LNCAP (cell line): ENCODE measurements around the gene RET.

ENCODE experiments used
- TF ChIP-seq, protein P1 (sequence below): fragments of 450-650 bp; IDR thresholded peaks from 2 replicates; pipeline ENCODE4 v1.5.1; 2017; ENCODE audit warnings: mild to moderate bottlenecking

RET gene

DNA sequence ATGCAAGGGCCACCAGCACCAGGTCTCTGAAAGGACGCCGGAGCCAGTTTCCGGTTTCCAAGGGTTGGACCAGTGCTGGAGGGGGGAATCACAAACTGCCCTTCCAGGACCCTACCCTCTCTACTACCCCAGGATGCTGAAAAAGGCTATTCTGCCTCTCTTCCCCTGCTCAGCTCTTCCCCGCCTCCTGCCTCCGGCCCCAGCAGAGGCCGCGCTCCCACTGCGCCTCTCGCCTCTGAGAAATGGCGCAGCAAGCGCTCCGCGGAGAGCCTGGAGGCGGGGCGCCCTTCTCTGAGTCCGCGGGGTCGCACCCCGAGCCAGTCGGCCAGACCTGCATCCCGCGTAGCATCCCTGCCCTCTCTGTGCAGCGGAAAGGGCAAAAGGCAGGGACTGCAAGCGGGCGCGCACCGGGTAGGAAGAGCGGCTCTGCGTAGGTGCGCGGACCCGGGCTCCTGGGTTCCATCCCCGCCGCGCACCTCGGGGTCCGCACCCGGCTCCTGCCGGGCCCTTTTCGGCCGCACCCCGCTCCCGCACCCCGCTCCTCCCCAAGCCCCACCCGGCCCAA, 476 bp upstream of the RET start:
- TF ChIP-seq, protein P1, sequence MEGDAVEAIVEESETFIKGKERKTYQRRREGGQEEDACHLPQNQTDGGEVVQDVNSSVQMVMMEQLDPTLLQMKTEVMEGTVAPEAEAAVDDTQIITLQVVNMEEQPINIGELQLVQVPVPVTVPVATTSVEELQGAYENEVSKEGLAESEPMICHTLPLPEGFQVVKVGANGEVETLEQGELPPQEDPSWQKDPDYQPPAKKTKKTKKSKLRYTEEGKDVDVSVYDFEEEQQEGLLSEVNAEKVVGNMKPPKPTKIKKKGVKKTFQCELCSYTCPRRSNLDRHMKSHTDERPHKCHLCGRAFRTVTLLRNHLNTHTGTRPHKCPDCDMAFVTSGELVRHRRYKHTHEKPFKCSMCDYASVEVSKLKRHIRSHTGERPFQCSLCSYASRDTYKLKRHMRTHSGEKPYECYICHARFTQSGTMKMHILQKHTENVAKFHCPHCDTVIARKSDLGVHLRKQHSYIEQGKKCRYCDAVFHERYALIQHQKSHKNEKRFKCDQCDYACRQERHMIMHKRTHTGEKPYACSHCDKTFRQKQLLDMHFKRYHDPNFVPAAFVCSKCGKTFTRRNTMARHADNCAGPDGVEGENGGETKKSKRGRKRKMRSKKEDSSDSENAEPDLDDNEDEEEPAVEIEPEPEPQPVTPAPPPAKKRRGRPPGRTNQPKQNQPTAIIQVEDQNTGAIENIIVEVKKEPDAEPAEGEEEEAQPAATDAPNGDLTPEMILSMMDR, result no peak

DNA sequence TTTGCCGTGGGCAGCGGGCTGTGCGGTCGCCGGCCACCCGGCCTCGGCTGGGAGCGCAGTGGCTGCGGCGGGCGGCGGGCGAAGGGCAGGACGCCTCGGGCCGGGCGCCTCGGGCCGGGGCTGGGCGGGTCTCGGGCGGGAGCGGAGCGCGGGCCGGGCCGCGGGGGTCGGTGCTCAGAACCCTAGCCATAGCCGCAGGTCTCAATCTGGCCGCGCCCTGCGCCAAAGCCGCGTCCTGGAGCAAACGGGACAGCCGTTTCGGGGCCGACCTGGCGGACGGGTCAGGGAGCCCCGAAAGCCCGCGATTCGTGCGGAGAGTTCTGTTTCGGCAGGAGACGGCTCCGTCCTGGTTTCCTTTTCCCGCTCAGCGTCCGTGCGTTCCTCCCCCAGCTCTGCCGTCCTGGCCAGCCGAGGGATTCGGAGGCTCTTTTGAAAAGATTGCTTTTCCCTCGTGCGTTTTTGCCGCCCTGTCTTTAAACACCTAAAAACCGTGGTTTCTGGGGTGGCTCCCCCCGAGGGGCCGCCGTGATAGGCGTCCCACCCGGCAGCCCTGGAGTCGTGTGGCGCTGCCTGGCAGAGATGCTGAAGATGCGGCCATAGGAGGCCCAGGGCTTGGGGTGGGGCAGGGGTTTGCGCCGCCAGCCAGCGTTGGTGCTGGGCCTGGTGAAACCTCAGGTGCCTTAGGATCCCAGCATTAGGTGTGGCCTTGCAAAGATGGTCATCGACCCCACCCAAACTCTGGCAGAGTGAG, 727 bp downstream of the RET start:
- TF ChIP-seq, protein P1, result no peak

DNA sequence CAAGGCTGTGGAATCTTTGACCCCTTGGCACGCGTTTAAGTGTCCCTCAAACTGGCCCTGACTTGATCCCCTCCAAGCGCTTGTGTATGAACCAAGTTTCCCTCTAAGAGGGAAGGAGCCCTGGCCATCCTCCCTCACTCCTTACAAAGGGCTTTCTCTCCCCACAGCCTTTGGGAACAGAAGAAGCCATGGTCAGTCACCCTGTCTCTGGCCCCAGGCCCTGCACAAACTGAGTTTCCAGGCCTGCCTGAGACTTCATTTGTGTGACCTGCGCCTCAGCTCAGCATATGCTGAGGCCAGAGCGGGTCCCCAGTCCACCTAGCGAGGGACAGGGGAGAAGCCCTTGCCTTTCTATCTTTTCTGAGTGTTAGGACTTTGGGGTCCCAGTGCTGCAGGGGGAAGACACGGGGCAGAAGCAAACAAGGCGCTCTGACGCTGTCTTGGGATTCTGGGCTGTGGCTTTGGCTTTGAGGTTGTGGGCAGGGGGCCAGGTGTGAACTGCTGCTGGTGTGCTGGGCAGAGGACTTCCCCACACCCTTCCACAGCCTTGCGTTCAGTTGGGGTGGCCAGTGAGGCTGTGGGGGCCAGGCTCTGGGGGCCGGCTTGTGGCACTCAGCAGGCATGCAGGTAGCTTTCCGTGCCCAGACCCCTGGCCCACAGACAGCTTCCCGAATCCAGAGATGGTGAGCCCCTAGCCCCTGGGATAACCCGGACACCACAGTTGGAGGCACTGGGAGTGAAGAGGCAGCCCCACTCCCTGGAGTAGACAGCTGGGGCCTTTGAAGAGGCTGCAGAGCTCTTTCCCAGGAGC, 1.5 kb downstream of the RET start:
- TF ChIP-seq, protein P1, result no peak

DNA sequence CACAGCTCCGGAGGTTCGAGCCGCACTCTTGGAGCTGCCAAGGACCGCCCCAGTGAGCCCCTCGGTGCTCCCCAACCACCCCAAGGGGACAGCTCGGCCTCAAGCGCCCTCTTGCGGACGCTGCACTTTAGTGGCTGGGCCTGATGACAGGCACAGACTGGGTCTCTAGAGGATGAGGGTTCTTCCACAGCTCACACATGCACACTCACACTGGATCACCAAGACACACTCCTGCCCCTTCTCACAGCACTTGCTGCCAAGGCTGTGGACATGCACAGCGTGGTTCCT, 2.1 kb downstream of the RET start:
- TF ChIP-seq, protein P1, result peak; percentile 77

DNA sequence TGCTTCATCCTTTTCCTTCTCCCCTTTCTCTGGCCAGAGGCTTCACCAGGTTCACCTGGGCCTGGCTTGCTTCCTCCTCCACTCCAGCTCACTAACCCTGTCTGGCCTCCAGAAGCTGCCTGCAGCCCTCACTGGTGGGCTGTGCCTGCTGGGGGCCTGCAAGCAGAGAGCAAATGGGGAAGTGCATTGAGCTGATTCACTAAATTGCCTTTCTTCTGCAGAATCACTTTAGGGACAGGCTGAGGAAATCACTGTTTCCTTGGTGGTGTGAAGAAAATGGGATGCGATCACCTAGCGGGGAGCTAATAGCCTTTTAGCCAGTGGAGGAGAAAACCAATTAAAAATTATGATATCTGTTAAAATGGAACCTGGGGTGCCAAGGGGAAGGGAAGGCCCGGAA, 3.0 kb downstream of the RET start:
- TF ChIP-seq, protein P1, result no peak

DNA sequence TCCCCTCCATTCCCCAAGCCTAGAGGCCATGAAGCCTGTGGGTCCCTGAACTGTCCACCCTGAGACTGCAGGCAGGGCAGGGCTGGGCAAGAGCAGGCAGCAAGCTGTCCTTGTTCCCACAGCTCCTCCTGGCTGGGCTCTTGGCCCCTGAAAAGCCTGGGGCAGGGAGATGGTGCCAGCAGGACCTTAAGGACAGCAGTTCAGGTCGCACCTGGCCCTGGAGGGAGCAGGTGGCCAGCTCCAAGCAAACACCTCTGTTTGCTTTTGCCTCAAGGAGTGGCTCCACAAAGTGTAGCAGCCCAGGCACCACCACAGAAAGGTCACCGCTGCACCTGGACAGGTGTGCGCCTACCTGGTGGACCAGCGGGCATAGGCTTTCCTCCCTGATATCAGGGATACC, 5.2 kb downstream of the RET start:
- TF ChIP-seq, protein P1, result no peak

DNA sequence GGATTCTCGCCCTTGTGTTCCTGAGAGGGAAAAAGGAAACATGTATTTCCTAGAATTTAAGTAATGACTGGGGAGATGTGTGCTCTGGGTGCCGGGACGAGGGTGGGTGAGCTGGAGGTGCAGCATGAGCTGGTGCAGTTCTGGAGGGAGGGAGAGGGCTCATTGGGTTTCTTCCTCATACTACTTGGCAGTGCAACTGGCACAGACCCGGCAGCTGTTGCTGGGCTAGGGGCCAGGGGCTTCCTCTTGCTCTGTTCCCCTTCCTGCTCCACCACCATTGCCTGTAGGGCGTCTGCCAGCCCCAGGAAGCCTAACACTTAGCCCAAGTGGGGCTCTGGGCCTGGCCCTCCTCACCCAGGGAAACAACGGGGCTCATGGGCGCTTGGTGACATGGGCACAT, 5.9 kb downstream of the RET start:
- TF ChIP-seq, protein P1, result no peak
